ENCODE results near the gene PSEN1.

The PSEN1 gene

GRCh38 chr14:73249564-73250316 lies 113.4 kb downstream of the PSEN1 start:
- Histone ChIP-seq H3K27me3 (ENCODE audit: insufficient read depth, poor library complexity, severe bottlenecking) (no peaks in the 10 kb centered on the region), H3K4me3 (replicated peaks; ENCODE audit: insufficient read depth, low read length) (no peak overlapping the region), H3K27ac (replicated peaks) (no peak overlapping the region)
- TF ChIP-seq SPI1 (IDR thresholded peaks at IDR 0.05; ENCODE audit: borderline replicate concordance, low read depth): no peak
- no peak for TF ChIP-seq POLR2AphosphoS5 (IDR thresholded peaks at IDR 0.05; ENCODE audit: low read depth)
- TF ChIP-seq CTCF (IDR thresholded peaks at IDR 0.05; ENCODE audit: insufficient read depth, low read length): no peak
- TF ChIP-seq REST (IDR thresholded peaks at IDR 0.05; ENCODE audit: insufficient replicate concordance, low read depth): no peak
- no peak for TF ChIP-seq GABPA (IDR thresholded peaks at IDR 0.05; ENCODE audit: low read depth)
- DNase-seq (ENCODE audit: low read depth in 1 of 2, low spot score in 1 of 2): no peak

- no peak overlapping the region for H3K27ac ChIP-seq (replicated peaks)
- no peak for TF ChIP-seq GABPA (IDR thresholded peaks at IDR 0.05; ENCODE audit: low read depth)
- TF ChIP-seq CTCF (IDR thresholded peaks at IDR 0.05; ENCODE audit: insufficient read depth, low read length): no peak
- TF ChIP-seq POLR2AphosphoS5 (IDR thresholded peaks at IDR 0.05; ENCODE audit: low read depth): no peak
- no peak for TF ChIP-seq REST (IDR thresholded peaks at IDR 0.05; ENCODE audit: insufficient replicate concordance, low read depth)
- no peak for TF ChIP-seq SPI1 (IDR thresholded peaks at IDR 0.05; ENCODE audit: borderline replicate concordance, low read depth)
- DNase-seq (ENCODE audit: low read depth in 1 of 2, low spot score in 1 of 2): no peak
- no peak overlapping the region for H3K4me3 ChIP-seq (replicated peaks; ENCODE audit: insufficient read depth, low read length)
- no peaks in the 10 kb centered on the region for H3K27me3 ChIP-seq (ENCODE audit: insufficient read depth, poor library complexity, severe bottlenecking)
These were observed 114.0 kb downstream of the PSEN1 start for GRCh38 chr14:73250317-73250713.

GRCh38 chr14:73250781-73251500 lies 114.6 kb downstream of the PSEN1 start:
- Histone ChIP-seq H3K27ac (replicated peaks) (no peak overlapping the region), H3K4me3 (replicated peaks; ENCODE audit: insufficient read depth, low read length) (no peak overlapping the region), H3K27me3 (ENCODE audit: insufficient read depth, poor library complexity, severe bottlenecking) (no peaks in the 10 kb centered on the region)
- no peak for DNase-seq (ENCODE audit: low read depth in 1 of 2, low spot score in 1 of 2)
- TF ChIP-seq CTCF (IDR thresholded peaks at IDR 0.05; ENCODE audit: insufficient read depth, low read length) (no peak), POLR2AphosphoS5 (IDR thresholded peaks at IDR 0.05; ENCODE audit: low read depth) (no peak), SPI1 (IDR thresholded peaks at IDR 0.05; ENCODE audit: borderline replicate concordance, low read depth) (no peak), GABPA (IDR thresholded peaks at IDR 0.05; ENCODE audit: low read depth) (no peak), REST (IDR thresholded peaks at IDR 0.05; ENCODE audit: insufficient replicate concordance, low read depth) (no peak)

Measured in HL-60 (cell line).